ENCODE results near the gene MATN3.

The MATN3 gene

GRCh38 chr2:20054931-20055330 is 42.5 kb upstream of the MATN3 start:
- H3K27me3 ChIP-seq: peaks cover 74% of the 10 kb centered on the region
- TF ChIP-seq CTCF (IDR thresholded peaks at IDR 0.05): no peak
- no peaks in the 10 kb centered on the region for H3K9me3 ChIP-seq
- no peak overlapping the region for H3K27ac ChIP-seq
- H3K36me3 ChIP-seq: no peaks in the 10 kb centered on the region
- H3K4me3 ChIP-seq (ENCODE audit: low read depth in 1 of 2, low read length in 1 of 2): no peak overlapping the region
- H3K4me1 ChIP-seq (ENCODE audit: control insufficient read depth in 1 of 2, insufficient read depth in 1 of 2, low read depth in 1 of 2, low read length in 1 of 2): peaks cover 13 to 18% of the 10 kb centered on the region in 2 experiments

GRCh38 chr2:20054119-20054518 is 41.7 kb upstream of the MATN3 start:
- peaks cover 21 to 26% of the 10 kb centered on the region in 2 experiments for H3K4me1 ChIP-seq (ENCODE audit: control insufficient read depth in 1 of 2, insufficient read depth in 1 of 2, low read depth in 1 of 2, low read length in 1 of 2)
- H3K36me3 ChIP-seq: no peaks in the 10 kb centered on the region
- H3K9me3 ChIP-seq: no peaks in the 10 kb centered on the region
- no peak for TF ChIP-seq CTCF (IDR thresholded peaks at IDR 0.05)
- no peak overlapping the region for H3K27ac ChIP-seq
- peaks cover 66% of the 10 kb centered on the region for H3K27me3 ChIP-seq
- no peak overlapping the region for H3K4me3 ChIP-seq (ENCODE audit: low read depth in 1 of 2, low read length in 1 of 2)

- Histone ChIP-seq H3K27me3 (peaks cover 54% of the 10 kb centered on the region), H3K4me1 (ENCODE audit: control insufficient read depth in 1 of 2, insufficient read depth in 1 of 2, low read depth in 1 of 2, low read length in 1 of 2) (peaks cover 33 to 38% of the 10 kb centered on the region in 2 experiments), H3K4me3 (ENCODE audit: low read depth in 1 of 2, low read length in 1 of 2) (peak overlapping the region in 1 of 2 experiments; percentile 97), H3K27ac (peak overlapping the region; percentile 92), H3K36me3 (no peaks in the 10 kb centered on the region), H3K9me3 (no peaks in the 10 kb centered on the region)
- TF ChIP-seq CTCF (IDR thresholded peaks at IDR 0.05): no peak
These were observed 40.4 kb upstream of the MATN3 start for GRCh38 chr2:20052861-20053281.

GRCh38 chr2:20052229-20052851 is 39.9 kb upstream of the MATN3 start:
- peak overlapping the region; percentile 92 for H3K27ac ChIP-seq
- H3K9me3 ChIP-seq: no peaks in the 10 kb centered on the region
- peaks cover 35 to 40% of the 10 kb centered on the region in 2 experiments for H3K4me1 ChIP-seq (ENCODE audit: control insufficient read depth in 1 of 2, insufficient read depth in 1 of 2, low read depth in 1 of 2, low read length in 1 of 2)
- peaks cover 48% of the 10 kb centered on the region for H3K27me3 ChIP-seq
- peak overlapping the region; percentile 88 to 97 for H3K4me3 ChIP-seq (ENCODE audit: low read depth in 1 of 2, low read length in 1 of 2)
- no peak for TF ChIP-seq CTCF (IDR thresholded peaks at IDR 0.05)
- no peaks in the 10 kb centered on the region for H3K36me3 ChIP-seq

GRCh38 chr2:20051532-20052228 is 39.2 kb upstream of the MATN3 start, which contains the start of gene LAPTM4A:
Gene LAPTM4A (minus strand): TSS chr2:20051628. CDS start chr2:20051520, 108 bp downstream.
- Histone ChIP-seq H3K27ac (peak within 1 kb of the TSS; percentile 92), H3K27me3 (peaks cover 42% of the 10 kb centered on the region), H3K4me3 (ENCODE audit: low read depth in 1 of 2, low read length in 1 of 2) (peak within 1 kb of the TSS; percentile 88 to 97), H3K9me3 (no peaks in the 10 kb centered on the region), H3K36me3 (no peaks in the 10 kb centered on the region), H3K4me1 (ENCODE audit: control insufficient read depth in 1 of 2, insufficient read depth in 1 of 2, low read depth in 1 of 2, low read length in 1 of 2) (peaks cover 35 to 40% of the 10 kb centered on the region in 2 experiments)
- TF ChIP-seq CTCF (IDR thresholded peaks at IDR 0.05): no peak

Data from neutrophil (primary cell).